PC-9 (cell line): ENCODE data around the gene OSGIN1. TPM values are rescaled to one million over a fixed set of nuclear protein-coding genes. Genes with fewer than 3 reads are reported as not detected.

ENCODE experiments used
- BruUV-seq: library from RNA; stranded (reverse); fragments of 400-500 nt; replicated peaks from 2 replicates; lab custom pipeline; 2021; lab: Mats Ljungman, UMichigan
- CTCF ChIA-PET: fragments of 300-600 bp; sonication (Branson Sonifier 250); formaldehyde crosslinking; loops from one replicate; lab custom pipeline; 2022; ENCODE audit warnings: antibody characterized with exemption; lab: Charles Lee
- POLR2A ChIA-PET: fragments of 300-600 bp; sonication (Branson Sonifier 250); formaldehyde crosslinking; loops from one replicate; lab custom pipeline; 2022; ENCODE audit warnings: antibody characterized with exemption; ENCODE audit not compliant: unreplicated experiment; lab: Charles Lee
- DNase-seq, 2 experiments: peaks; one replicate each; pipeline versions ENCODE4 v3.0.0 to v3.0.0-alpha.2; 2015 to 2022; ENCODE audit warnings: mixed read lengths in 1 of 2
- H2AFZ ChIP-seq: fragments of 200-600 bp; sonication (generic); 2 replicates; pipeline ENCODE4 v1.8.1; 2017; ENCODE audit warnings: antibody characterized with exemption
- H3F3A ChIP-seq: fragments of 200-600 bp; sonication (generic); 2 replicates; pipeline ENCODE4 v1.8.1; 2017; ENCODE audit warnings: antibody characterized with exemption, mild to moderate bottlenecking, low read depth; ENCODE audit not compliant: insufficient read depth
- H3K27ac ChIP-seq: fragments of 200-600 bp; sonication (generic); 2 replicates; pipeline ENCODE4 v1.6.1; 2016; ENCODE audit warnings: mixed run types
- H3K27me3 ChIP-seq: fragments of 200-600 bp; sonication (generic); 2 replicates; pipeline ENCODE4 v1.6.1; 2016; ENCODE audit warnings: low read depth, mixed run types; ENCODE audit not compliant: insufficient read depth
- H3K36me3 ChIP-seq: fragments of 200-600 bp; sonication (generic); 2 replicates; pipeline ENCODE4 v1.6.1; 2016; ENCODE audit warnings: low read depth, mixed run types
- H3K4me1 ChIP-seq: fragments of 200-600 bp; sonication (generic); replicated peaks from 2 replicates; pipeline ENCODE4 v1.6.1; 2016; ENCODE audit warnings: mixed run types; ENCODE audit not compliant: insufficient read depth
- H3K4me2 ChIP-seq: fragments of 200-600 bp; sonication (generic); 2 replicates; pipeline ENCODE4 v1.6.1; 2017; ENCODE audit warnings: mixed run types
- H3K4me3 ChIP-seq: fragments of 200-600 bp; sonication (generic); 2 replicates; pipeline ENCODE4 v1.6.1; 2016; ENCODE audit warnings: mixed run types
- H3K79me2 ChIP-seq: fragments of 200-600 bp; sonication (generic); 2 replicates; pipeline ENCODE4 v1.6.1; 2017; ENCODE audit warnings: low read depth, mixed run types
- H3K9me2 ChIP-seq: fragments of 200-600 bp; sonication (generic); 2 replicates; pipeline ENCODE4 v1.8.1; 2017; ENCODE audit warnings: mild to moderate bottlenecking; ENCODE audit not compliant: insufficient read depth
- H3K9me3 ChIP-seq: fragments of 200-600 bp; sonication (generic); 2 replicates; pipeline ENCODE4 v1.8.1; 2016; ENCODE audit warnings: low read depth; ENCODE audit not compliant: insufficient read depth
- H4K20me1 ChIP-seq: fragments of 200-600 bp; sonication (generic); 2 replicates; pipeline ENCODE4 v1.8.1; 2017; ENCODE audit not compliant: insufficient read depth
- CTCF ChIP-seq: fragments of 200-600 bp; sonication (generic); conservative IDR thresholded peaks from 2 replicates; pipeline ENCODE4 v1.6.1; 2017; ENCODE audit warnings: mixed run types, antibody characterized with exemption, mild to moderate bottlenecking, moderate library complexity
- EZH2 ChIP-seq: fragments of 200-600 bp; sonication (generic); IDR thresholded peaks from 2 replicates; pipeline ENCODE4 v1.8.0; 2017; ENCODE audit warnings: antibody characterized with exemption, low read depth
- intact Hi-C: fragments of 100-400 bp; cut with micrococcal nuclease; formaldehyde crosslinking; loops from one replicate; pipeline ENCODE4 v1.10.0; 2022; ENCODE audit not compliant: unreplicated experiment
- total RNA-seq: library from RNA; stranded (reverse); gene quantifications from 2 replicates; pipeline ENCODE4 v1.2.3, GENCODE V29; 2021

The OSGIN1 gene
- total RNA-seq, 1 experiment from 2014 or later = 44.8 TPM

DNA sequence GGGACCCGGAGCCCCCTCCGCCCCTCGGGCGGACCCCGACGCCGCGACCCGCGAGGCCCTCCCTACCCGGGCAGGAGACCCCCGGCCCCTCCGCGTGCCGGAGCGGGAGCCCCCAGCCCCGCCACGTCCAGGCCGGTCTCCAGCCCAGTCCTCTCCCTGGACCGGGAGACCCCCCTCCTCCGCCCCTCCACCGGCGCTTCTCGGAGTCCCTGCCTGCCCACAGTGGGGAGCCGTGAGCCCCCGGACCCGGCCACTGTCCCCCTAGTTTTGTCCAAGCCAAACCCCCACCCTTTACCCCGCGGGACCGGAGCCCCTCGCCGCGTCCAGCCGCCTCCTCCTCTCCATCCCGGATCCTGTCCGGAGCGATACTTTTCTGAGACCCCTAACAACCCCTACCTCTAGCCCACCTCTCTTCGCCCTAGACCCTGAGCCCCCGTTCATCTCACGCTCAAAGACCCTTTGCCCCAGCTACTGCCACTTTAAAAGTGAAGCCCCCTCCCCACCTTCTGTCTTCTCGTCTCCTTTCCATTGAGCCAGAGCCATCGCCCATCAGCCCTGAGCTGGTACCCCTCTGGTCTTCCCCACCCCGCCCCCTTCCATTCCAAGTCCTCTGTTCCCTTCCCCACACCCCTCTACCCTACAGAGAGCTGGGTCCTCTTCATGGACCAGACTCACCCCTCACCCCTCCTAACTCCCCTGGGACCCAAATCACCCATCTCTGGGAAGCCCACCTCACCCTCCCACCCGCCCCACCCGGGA lies 16.0 kb downstream of the OSGIN1 start:
- Histone ChIP-seq H2AFZ (no peak overlapping the region), H4K20me1 (no peaks in the 10 kb centered on the region), H3K79me2 (no peaks in the 10 kb centered on the region), H3K27ac (no peak overlapping the region), H3K27me3 (no peaks in the 10 kb centered on the region), H3K36me3 (no peaks in the 10 kb centered on the region), H3K4me2 (no peak overlapping the region), H3K9me2 (no peaks in the 10 kb centered on the region), H3K4me3 (no peak overlapping the region), H3K4me1 (no peaks in the 10 kb centered on the region), H3F3A (no peaks in the 10 kb centered on the region), H3K9me3 (no peaks in the 10 kb centered on the region)
- POLR2A ChIA-PET = no interaction called here
- DNase-seq = no peak
- no peak for TF ChIP-seq CTCF
- no peak for TF ChIP-seq EZH2
- BruUV-seq = no TSS peak
- intact Hi-C loops = no loop called here
- CTCF ChIA-PET = no interaction called here

GRCh38 chr16:83969771-83970429 lies 16.9 kb downstream of the OSGIN1 start:
- Histone ChIP-seq H3K4me1 (no peaks in the 10 kb centered on the region), H4K20me1 (no peaks in the 10 kb centered on the region), H3K9me3 (no peaks in the 10 kb centered on the region), H3K4me3 (no peak overlapping the region), H3K9me2 (no peaks in the 10 kb centered on the region), H3K36me3 (no peaks in the 10 kb centered on the region), H3F3A (no peaks in the 10 kb centered on the region), H3K27me3 (no peaks in the 10 kb centered on the region), H3K27ac (no peak overlapping the region), H3K79me2 (no peaks in the 10 kb centered on the region), H3K4me2 (no peak overlapping the region), H2AFZ (no peak overlapping the region)
- no peak for TF ChIP-seq CTCF
- TF ChIP-seq EZH2 = no peak
- intact Hi-C loops = loop anchor here (5.0 kb wide), 1 partner anchor 72 kb away; the partner anchor contains the start of gene SLC38A8
- BruUV-seq = no TSS peak
- CTCF ChIA-PET = no interaction called here
- POLR2A ChIA-PET = interaction anchor here (0.6 kb wide), 1 partner anchor 44 kb away, joined by 5 read pairs; no protein-coding TSS in a partner anchor
- DNase-seq = no peak

DNA sequence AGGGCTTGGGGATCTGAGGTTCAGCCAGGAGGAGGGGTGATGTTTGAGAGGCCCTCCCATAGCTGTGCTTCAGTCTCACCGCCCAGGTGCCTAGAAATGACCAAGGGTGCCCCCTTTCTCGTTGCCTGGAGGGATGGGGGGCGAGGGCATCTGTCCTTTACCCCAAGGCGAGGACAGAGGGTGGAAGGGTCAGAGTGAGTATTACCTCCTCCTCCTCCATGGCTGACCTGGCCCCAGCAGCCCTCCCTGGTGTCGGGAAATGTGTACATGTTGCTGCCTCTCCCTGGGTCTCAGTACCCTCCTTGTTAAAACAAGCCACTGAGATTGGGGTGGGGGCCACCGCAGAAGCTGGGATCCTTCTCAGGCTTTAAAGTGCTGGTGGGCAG lies 17.4 kb downstream of the OSGIN1 start:
- DNase-seq = no peak
- Histone ChIP-seq H4K20me1 (no peaks in the 10 kb centered on the region), H3K9me3 (no peaks in the 10 kb centered on the region), H2AFZ (no peak overlapping the region), H3K79me2 (no peaks in the 10 kb centered on the region), H3K27ac (no peak overlapping the region), H3K4me3 (no peak overlapping the region), H3K27me3 (no peaks in the 10 kb centered on the region), H3K36me3 (no peaks in the 10 kb centered on the region), H3K4me2 (no peak overlapping the region), H3K4me1 (no peaks in the 10 kb centered on the region), H3F3A (no peaks in the 10 kb centered on the region), H3K9me2 (no peaks in the 10 kb centered on the region)
- TF ChIP-seq EZH2 (no peak), CTCF (no peak)
- POLR2A ChIA-PET = interaction anchor here (0.6 kb wide), 1 partner anchor 44 kb away, joined by 5 read pairs; no protein-coding TSS in a partner anchor
- BruUV-seq = no TSS peak
- intact Hi-C loops = loop anchor here (5.0 kb wide), 1 partner anchor 72 kb away; the partner anchor contains the start of gene SLC38A8
- CTCF ChIA-PET = no interaction called here
